HL-60 (cell line): Measurements from ENCODE around the gene LRP5.

Source experiments
- GABPA ChIP-seq: IDR thresholded peaks from 2 replicates; pipeline ENCODE4 v1.6.1; 2012; ENCODE audit warnings: low read depth
- POLR2AphosphoS5 ChIP-seq: IDR thresholded peaks from 2 replicates; pipeline ENCODE4 v1.6.1; 2012; ENCODE audit warnings: low read depth
- SPI1 ChIP-seq: IDR thresholded peaks from 2 replicates; pipeline ENCODE4 v1.6.1; 2012; ENCODE audit warnings: low read depth, mild to moderate bottlenecking, borderline replicate concordance
- TF ChIP-seq, protein P1 (sequence below): IDR thresholded peaks from one replicate; pipeline ENCODE4 v1.5.1; 2011; ENCODE audit warnings: low read length, control low read depth, inconsistent platforms; ENCODE audit not compliant: insufficient read depth
- TF ChIP-seq, protein P2 (sequence below): IDR thresholded peaks from 2 replicates; pipeline ENCODE4 v1.6.1; 2012; ENCODE audit warnings: low read depth; ENCODE audit not compliant: insufficient replicate concordance

DNA sequence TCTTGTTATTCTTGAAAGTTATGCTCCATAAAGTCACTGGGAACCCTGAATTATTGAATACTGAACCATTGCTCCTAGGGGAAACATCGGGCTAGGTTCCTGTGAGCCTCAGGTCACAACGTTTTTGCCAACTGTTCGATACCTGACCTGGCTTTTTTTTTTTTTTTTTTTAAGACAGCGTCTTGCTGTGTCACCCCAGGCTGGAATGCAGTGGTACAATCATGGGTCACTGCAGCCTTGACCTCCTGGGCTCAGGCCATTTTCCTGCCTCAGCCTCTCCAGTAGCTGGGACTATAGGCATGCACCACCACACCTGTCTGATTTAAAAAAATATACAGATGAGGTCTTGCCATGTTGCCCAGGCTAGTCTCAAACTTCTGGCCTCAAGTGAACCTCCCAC, 22.5 kb downstream of the LRP5 start:
- TF ChIP-seq, protein P1, sequence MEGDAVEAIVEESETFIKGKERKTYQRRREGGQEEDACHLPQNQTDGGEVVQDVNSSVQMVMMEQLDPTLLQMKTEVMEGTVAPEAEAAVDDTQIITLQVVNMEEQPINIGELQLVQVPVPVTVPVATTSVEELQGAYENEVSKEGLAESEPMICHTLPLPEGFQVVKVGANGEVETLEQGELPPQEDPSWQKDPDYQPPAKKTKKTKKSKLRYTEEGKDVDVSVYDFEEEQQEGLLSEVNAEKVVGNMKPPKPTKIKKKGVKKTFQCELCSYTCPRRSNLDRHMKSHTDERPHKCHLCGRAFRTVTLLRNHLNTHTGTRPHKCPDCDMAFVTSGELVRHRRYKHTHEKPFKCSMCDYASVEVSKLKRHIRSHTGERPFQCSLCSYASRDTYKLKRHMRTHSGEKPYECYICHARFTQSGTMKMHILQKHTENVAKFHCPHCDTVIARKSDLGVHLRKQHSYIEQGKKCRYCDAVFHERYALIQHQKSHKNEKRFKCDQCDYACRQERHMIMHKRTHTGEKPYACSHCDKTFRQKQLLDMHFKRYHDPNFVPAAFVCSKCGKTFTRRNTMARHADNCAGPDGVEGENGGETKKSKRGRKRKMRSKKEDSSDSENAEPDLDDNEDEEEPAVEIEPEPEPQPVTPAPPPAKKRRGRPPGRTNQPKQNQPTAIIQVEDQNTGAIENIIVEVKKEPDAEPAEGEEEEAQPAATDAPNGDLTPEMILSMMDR: no peak
- no peak for TF ChIP-seq POLR2AphosphoS5
- TF ChIP-seq, protein P2, sequence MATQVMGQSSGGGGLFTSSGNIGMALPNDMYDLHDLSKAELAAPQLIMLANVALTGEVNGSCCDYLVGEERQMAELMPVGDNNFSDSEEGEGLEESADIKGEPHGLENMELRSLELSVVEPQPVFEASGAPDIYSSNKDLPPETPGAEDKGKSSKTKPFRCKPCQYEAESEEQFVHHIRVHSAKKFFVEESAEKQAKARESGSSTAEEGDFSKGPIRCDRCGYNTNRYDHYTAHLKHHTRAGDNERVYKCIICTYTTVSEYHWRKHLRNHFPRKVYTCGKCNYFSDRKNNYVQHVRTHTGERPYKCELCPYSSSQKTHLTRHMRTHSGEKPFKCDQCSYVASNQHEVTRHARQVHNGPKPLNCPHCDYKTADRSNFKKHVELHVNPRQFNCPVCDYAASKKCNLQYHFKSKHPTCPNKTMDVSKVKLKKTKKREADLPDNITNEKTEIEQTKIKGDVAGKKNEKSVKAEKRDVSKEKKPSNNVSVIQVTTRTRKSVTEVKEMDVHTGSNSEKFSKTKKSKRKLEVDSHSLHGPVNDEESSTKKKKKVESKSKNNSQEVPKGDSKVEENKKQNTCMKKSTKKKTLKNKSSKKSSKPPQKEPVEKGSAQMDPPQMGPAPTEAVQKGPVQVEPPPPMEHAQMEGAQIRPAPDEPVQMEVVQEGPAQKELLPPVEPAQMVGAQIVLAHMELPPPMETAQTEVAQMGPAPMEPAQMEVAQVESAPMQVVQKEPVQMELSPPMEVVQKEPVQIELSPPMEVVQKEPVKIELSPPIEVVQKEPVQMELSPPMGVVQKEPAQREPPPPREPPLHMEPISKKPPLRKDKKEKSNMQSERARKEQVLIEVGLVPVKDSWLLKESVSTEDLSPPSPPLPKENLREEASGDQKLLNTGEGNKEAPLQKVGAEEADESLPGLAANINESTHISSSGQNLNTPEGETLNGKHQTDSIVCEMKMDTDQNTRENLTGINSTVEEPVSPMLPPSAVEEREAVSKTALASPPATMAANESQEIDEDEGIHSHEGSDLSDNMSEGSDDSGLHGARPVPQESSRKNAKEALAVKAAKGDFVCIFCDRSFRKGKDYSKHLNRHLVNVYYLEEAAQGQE: no peak
- TF ChIP-seq SPI1: no peak
- TF ChIP-seq GABPA: no peak
